AG09309 (cell line): ENCODE data around the gene GIMAP8.
A peak's percentile ranks its signal among the peaks of the same experiment; 100 is the strongest.

Source experiments
- DNase-seq: peaks from one replicate; pipeline ENCODE4 v3.0.0-alpha.2; 2010; ENCODE audit warnings: low read depth
- H3K4me3 ChIP-seq: 2 replicates; pipeline ENCODE4 v1.5.1; 2011; ENCODE audit warnings: mild to moderate bottlenecking, low read depth, low read length, moderate library complexity; ENCODE audit not compliant: control insufficient read depth
- CTCF ChIP-seq: IDR thresholded peaks from 2 replicates; pipeline ENCODE4 v1.5.1; 2011; ENCODE audit warnings: mild to moderate bottlenecking, low read depth, low read length, inconsistent platforms; ENCODE audit not compliant: insufficient read depth, control insufficient read depth; ENCODE audit errors: missing control alignments

GIMAP8 gene

DNA sequence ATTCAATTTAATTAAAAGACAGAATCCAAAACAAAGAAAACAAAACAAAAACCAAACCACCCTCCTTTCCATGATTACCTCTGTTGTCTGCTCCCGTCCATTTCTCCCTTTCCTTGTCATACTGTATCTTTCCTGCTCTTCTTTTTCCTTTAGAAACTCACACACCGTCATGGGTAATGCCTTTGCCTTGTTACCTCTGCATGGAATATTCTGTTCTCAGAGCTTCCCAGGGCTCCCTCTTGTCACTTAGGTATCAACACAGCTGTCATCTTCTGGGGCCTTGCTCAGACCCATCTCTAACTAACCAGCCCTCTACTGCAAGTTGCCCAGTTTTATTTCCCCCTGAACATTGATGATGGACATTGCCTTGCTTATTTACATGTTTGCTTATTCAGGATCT is 30.2 kb upstream of the GIMAP8 start:
- DNase-seq: no peak
- TF ChIP-seq CTCF: no peak
- H3K4me3 ChIP-seq: no peak overlapping the region

- H3K4me3 ChIP-seq: no peak overlapping the region
- peak; percentile 93 for TF ChIP-seq CTCF
- peak; percentile 28 for DNase-seq
These were observed 29.3 kb upstream of the GIMAP8 start for GRCh38 chr7:150420987-150421674.

DNA sequence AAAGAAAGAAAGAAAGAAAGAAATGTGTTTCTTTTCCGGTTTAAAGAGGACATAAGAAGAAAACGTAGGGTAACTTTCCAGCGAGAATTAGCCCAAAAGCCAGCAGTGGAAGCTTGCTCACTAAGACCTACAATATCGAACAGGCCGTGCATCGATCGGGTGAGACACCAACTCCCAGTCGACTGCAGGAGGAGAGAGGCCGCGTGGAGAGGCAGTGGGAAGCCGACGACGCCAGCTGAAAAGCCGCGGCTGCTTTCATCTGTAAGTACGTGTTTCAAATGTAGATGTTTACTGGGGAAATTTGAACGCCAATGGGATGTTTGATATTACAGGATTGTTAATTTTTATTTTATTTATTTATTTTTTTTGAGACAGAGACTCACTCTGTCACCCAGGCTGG is 28.6 kb upstream of the GIMAP8 start:
- H3K4me3 ChIP-seq: no peak overlapping the region
- no peak for DNase-seq
- no peak for TF ChIP-seq CTCF

DNA sequence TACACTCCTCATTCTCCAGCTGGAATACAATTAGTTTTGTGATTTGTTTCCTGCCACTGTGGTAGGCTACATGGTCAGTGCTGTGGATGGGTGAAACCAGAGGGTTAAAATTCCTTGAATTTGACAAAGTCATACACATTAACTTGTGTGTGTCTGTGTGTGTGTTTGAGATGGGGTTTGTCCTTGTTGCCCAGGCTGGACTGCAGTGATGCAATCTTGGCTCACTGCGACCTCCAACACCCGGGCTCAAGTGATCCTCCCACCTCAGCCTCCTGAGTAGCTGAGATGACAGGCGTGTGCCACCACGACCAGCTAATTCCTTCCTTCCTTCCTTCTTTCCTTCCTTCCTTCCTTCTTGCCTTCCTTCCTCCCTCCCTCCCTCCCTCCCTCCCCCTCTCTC is 24.8 kb upstream of the GIMAP8 start:
- no peak for DNase-seq
- TF ChIP-seq CTCF: no peak
- H3K4me3 ChIP-seq: no peak overlapping the region

DNA sequence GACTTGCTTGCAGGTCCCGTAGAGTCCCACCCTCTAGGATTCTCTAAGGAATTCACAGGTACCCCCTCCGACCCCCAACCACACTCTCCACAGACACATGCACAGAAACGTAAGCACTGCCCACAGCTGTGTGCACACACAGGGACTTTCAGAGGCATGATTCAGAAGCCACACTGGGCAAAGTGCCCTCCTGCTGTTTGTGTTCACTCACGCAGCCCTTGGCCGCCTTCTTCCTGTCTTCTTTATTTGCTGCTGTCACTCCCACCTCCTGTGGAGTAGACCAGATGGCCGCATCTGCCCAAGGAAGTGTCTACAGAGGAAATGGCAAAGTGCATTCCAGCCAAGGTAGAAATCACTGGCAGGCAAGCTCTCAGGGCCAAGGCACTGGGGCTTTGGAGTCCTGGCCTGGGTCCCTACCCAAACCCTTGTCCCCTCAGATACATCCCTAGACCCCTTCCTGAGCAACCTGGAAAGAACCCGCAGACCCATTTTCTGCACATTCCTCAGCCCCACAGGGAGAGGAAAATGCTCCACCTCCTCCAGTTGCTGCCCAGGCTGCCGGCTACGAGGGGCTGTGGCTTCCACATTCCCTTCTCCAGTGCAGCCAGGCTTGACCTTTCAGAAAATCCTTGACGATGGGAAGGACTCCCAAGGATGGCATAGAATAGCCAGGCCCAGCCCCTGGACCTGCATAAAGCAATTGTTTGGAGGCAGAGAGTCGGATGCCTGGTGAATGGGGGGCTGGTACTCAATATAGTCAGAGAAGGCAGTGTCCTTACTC is 21.6 kb upstream of the GIMAP8 start:
- no peak overlapping the region for H3K4me3 ChIP-seq
- peak; percentile 83 for DNase-seq
- no peak for TF ChIP-seq CTCF

DNA sequence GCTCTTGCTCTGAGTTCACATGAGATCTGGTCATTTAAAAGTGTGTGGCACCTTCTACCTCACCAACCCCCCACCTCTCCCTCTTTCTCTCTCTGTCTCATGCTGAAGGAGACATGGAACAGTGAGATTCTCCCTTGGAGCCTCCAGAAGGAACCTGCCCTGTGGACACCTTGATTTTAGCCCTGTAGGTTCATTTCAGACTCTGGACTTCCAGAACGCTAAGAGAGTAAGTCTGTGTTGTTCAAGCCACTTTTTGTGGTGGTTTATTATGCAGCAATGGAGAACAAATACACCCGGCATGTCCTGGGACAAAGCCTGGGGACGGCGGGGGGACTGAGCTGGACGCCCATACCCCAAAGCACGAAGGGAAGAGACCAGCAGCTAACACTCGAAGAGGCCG is 20.7 kb upstream of the GIMAP8 start:
- no peak for DNase-seq
- H3K4me3 ChIP-seq: no peak overlapping the region
- no peak for TF ChIP-seq CTCF
